ENCODE measurements around the gene GSTO1. TPM values are rescaled to one million over a fixed set of nuclear protein-coding genes. Genes with fewer than 3 reads are reported as not detected.

The GSTO1 gene
- total and polyA plus RNA-seq, 2 donors (not counting 1 experiment from before 2014, with no cell fraction given) = 151 to 249 TPM

GRCh38 chr10:104251443-104251842, 3.2 kb upstream of the GSTO1 start:
- no peaks in the 10 kb centered on the region for H4K20me1 ChIP-seq (ENCODE audit: control insufficient read depth, extremely low read depth, insufficient read depth, low read length)
- no peak overlapping the region for H2AFZ ChIP-seq (ENCODE audit: low read length)
- H3K9ac ChIP-seq (ENCODE audit: insufficient read depth, low read length) = no peak overlapping the region
- H3K4me1 ChIP-seq (ENCODE audit: control insufficient read depth, extremely low read depth, insufficient read depth, low read length) = peaks cover 5% of the 10 kb centered on the region
- no peak overlapping the region for H3K4me3 ChIP-seq (replicated peaks in 1 of 4; ENCODE audit: control extremely low read depth in 1 of 4, insufficient read depth in 1 of 4, low read depth in 3 of 4, low read length in 4 of 4)
- H3K4me2 ChIP-seq (ENCODE audit: extremely low read depth, insufficient read depth, low read length) = no peak overlapping the region
- no peak for DNase-seq (ENCODE audit: low read depth in 2 of 2)
- H3K27me3 ChIP-seq (ENCODE audit: control insufficient read depth, insufficient read depth, low read length) = no peaks in the 10 kb centered on the region
- H3K79me2 ChIP-seq (ENCODE audit: control insufficient read depth, insufficient read depth, low read length) = peaks cover 19% of the 10 kb centered on the region
- H3K36me3 ChIP-seq (ENCODE audit: control insufficient read depth, insufficient read depth, low read length) = no peaks in the 10 kb centered on the region
- no peaks in the 10 kb centered on the region for H3K9me3 ChIP-seq (ENCODE audit: control insufficient read depth, insufficient read depth, low read depth, low read length)
- TF ChIP-seq, protein P1, sequence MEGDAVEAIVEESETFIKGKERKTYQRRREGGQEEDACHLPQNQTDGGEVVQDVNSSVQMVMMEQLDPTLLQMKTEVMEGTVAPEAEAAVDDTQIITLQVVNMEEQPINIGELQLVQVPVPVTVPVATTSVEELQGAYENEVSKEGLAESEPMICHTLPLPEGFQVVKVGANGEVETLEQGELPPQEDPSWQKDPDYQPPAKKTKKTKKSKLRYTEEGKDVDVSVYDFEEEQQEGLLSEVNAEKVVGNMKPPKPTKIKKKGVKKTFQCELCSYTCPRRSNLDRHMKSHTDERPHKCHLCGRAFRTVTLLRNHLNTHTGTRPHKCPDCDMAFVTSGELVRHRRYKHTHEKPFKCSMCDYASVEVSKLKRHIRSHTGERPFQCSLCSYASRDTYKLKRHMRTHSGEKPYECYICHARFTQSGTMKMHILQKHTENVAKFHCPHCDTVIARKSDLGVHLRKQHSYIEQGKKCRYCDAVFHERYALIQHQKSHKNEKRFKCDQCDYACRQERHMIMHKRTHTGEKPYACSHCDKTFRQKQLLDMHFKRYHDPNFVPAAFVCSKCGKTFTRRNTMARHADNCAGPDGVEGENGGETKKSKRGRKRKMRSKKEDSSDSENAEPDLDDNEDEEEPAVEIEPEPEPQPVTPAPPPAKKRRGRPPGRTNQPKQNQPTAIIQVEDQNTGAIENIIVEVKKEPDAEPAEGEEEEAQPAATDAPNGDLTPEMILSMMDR (conservative IDR thresholded peaks at IDR 0.05 in 1 of 2, IDR thresholded peaks at IDR 0.05 in 1 of 2; ENCODE audit: low read depth in 1 of 2, low read length in 2 of 2) = no peak
- TF ChIP-seq EZH2 (IDR thresholded peaks at IDR 0.05; ENCODE audit: low read length, missing control alignments) = no peak
- H3K27ac ChIP-seq (ENCODE audit: insufficient read depth, low read length) = no peak overlapping the region

DNA sequence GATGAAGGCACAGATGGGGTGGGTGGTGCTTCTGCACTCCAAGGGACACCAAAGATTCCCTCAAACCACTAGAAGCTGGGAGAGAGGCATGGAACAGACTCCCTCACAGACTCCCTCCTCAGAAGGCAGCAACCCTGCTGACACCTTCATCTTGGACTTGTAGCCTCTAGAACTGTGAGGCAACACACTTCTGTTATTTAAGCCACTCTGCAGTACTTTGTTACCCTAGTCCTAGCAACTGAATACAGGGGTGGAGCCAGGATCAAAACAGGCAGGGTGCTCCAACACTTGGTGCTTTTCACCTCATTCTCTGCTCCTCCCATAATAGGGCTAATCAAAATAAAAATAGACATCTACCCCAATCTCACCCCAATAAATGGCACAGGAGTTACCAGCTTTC, 2.3 kb upstream of the GSTO1 start:
- Histone ChIP-seq H3K36me3 (ENCODE audit: control insufficient read depth, insufficient read depth, low read length) (peaks cover under 1% of the 10 kb centered on the region), H3K4me3 (replicated peaks in 1 of 4; ENCODE audit: control extremely low read depth in 1 of 4, insufficient read depth in 1 of 4, low read depth in 3 of 4, low read length in 4 of 4) (no peak overlapping the region), H3K4me2 (ENCODE audit: extremely low read depth, insufficient read depth, low read length) (no peak overlapping the region), H3K9ac (ENCODE audit: insufficient read depth, low read length) (no peak overlapping the region), H2AFZ (ENCODE audit: low read length) (no peak overlapping the region), H3K9me3 (ENCODE audit: control insufficient read depth, insufficient read depth, low read depth, low read length) (no peaks in the 10 kb centered on the region), H3K27ac (ENCODE audit: insufficient read depth, low read length) (no peak overlapping the region), H3K4me1 (ENCODE audit: control insufficient read depth, extremely low read depth, insufficient read depth, low read length) (peaks cover 5% of the 10 kb centered on the region), H4K20me1 (ENCODE audit: control insufficient read depth, extremely low read depth, insufficient read depth, low read length) (no peaks in the 10 kb centered on the region), H3K27me3 (ENCODE audit: control insufficient read depth, insufficient read depth, low read length) (no peaks in the 10 kb centered on the region), H3K79me2 (ENCODE audit: control insufficient read depth, insufficient read depth, low read length) (peaks cover 28% of the 10 kb centered on the region)
- no peak for TF ChIP-seq EZH2 (IDR thresholded peaks at IDR 0.05; ENCODE audit: low read length, missing control alignments)
- TF ChIP-seq, protein P1 (conservative IDR thresholded peaks at IDR 0.05 in 1 of 2, IDR thresholded peaks at IDR 0.05 in 1 of 2; ENCODE audit: low read depth in 1 of 2, low read length in 2 of 2) = no peak
- DNase-seq (ENCODE audit: low read depth in 2 of 2) = no peak

- TF ChIP-seq, protein P1 (conservative IDR thresholded peaks at IDR 0.05 in 1 of 2, IDR thresholded peaks at IDR 0.05 in 1 of 2; ENCODE audit: low read depth in 1 of 2, low read length in 2 of 2) = no peak
- TF ChIP-seq EZH2 (IDR thresholded peaks at IDR 0.05; ENCODE audit: low read length, missing control alignments) = no peak
Observed at GRCh38 chr10:104253106-104253505, 1.6 kb upstream of the GSTO1 start.

More at GRCh38 chr10:104253106-104253505, 1.6 kb upstream of the GSTO1 start:
- peaks cover 36% of the 10 kb centered on the region for H3K79me2 ChIP-seq (ENCODE audit: control insufficient read depth, insufficient read depth, low read length)
- H3K4me1 ChIP-seq (ENCODE audit: control insufficient read depth, extremely low read depth, insufficient read depth, low read length) = peaks cover 5% of the 10 kb centered on the region
- H3K27ac ChIP-seq (ENCODE audit: insufficient read depth, low read length) = no peak overlapping the region
- H3K9me3 ChIP-seq (ENCODE audit: control insufficient read depth, insufficient read depth, low read depth, low read length) = no peaks in the 10 kb centered on the region
- no peak overlapping the region for H2AFZ ChIP-seq (ENCODE audit: low read length)
- DNase-seq (ENCODE audit: low read depth in 2 of 2) = no peak
- no peak overlapping the region for H3K9ac ChIP-seq (ENCODE audit: insufficient read depth, low read length)
- H3K27me3 ChIP-seq (ENCODE audit: control insufficient read depth, insufficient read depth, low read length) = no peaks in the 10 kb centered on the region
- H3K4me3 ChIP-seq (replicated peaks in 1 of 4; ENCODE audit: control extremely low read depth in 1 of 4, insufficient read depth in 1 of 4, low read depth in 3 of 4, low read length in 4 of 4) = no peak overlapping the region
- peaks cover 1% of the 10 kb centered on the region for H3K36me3 ChIP-seq (ENCODE audit: control insufficient read depth, insufficient read depth, low read length)
- H3K4me2 ChIP-seq (ENCODE audit: extremely low read depth, insufficient read depth, low read length) = no peak overlapping the region
- H4K20me1 ChIP-seq (ENCODE audit: control insufficient read depth, extremely low read depth, insufficient read depth, low read length) = no peaks in the 10 kb centered on the region
